Measurements from ENCODE around the gene FNDC3B. TPM values are rescaled to one million over a fixed set of nuclear protein-coding genes. Genes with fewer than 3 reads are reported as not detected.
"Not testable (repeated sequence)": the region's sequence is repeated elsewhere in the genome, so short reads cannot be mapped to it uniquely, and the experiment has no call there.

The FNDC3B gene
- total RNA-seq, 2 donors from 2014 or later: 57.6 to 69.3 TPM

GRCh38 chr3:172254542-172254941 lies 215.2 kb downstream of the FNDC3B start:
- no peaks in the 10 kb centered on the region for H3K9me3 ChIP-seq
- DNase-seq (ENCODE audit: low spot score): no peak
- no peaks in the 10 kb centered on the region for H3K27me3 ChIP-seq
- H3K4me3 ChIP-seq: no peak overlapping the region
- H3K36me3 ChIP-seq: peaks cover 13% of the 10 kb centered on the region
- no peak for TF ChIP-seq CTCF (IDR thresholded peaks at IDR 0.05)
- peaks cover 0 to 37% of the 10 kb centered on the region in 2 donors for H3K4me1 ChIP-seq
- H3K27ac ChIP-seq: peak overlapping the region in 1 of 2 donors; percentile 86

GRCh38 chr3:172255321-172255720 lies 215.9 kb downstream of the FNDC3B start:
- not testable (repeated sequence) for H3K27me3 ChIP-seq; H3K4me3 ChIP-seq; DNase-seq (ENCODE audit: low spot score); H3K9me3 ChIP-seq
- Histone ChIP-seq H3K4me1 (peaks cover 0 to 45% of the 10 kb centered on the region in 2 donors), H3K27ac (peak overlapping the region; percentile 71 to 86), H3K36me3 (peaks cover 13% of the 10 kb centered on the region)

- H3K27ac ChIP-seq: peak overlapping the region; percentile 71 to 86
- no peak for DNase-seq (ENCODE audit: low spot score)
- H3K4me3 ChIP-seq: no peak overlapping the region
- no peaks in the 10 kb centered on the region for H3K9me3 ChIP-seq
- peaks cover 12% of the 10 kb centered on the region for H3K36me3 ChIP-seq
- peaks cover 0 to 54% of the 10 kb centered on the region in 2 donors for H3K4me1 ChIP-seq
- H3K27me3 ChIP-seq: no peaks in the 10 kb centered on the region
- no peak for TF ChIP-seq CTCF (IDR thresholded peaks at IDR 0.05)
These were observed 216.8 kb downstream of the FNDC3B start for GRCh38 chr3:172256101-172256734.

- H3K4me3 ChIP-seq: no peak overlapping the region
- H3K27ac ChIP-seq: peak overlapping the region; percentile 66 to 86
- H3K36me3 ChIP-seq: peaks cover 5% of the 10 kb centered on the region
- no peaks in the 10 kb centered on the region for H3K27me3 ChIP-seq
- peaks cover 0 to 68% of the 10 kb centered on the region in 2 donors for H3K4me1 ChIP-seq
- DNase-seq (ENCODE audit: low spot score): no peak
- no peaks in the 10 kb centered on the region for H3K9me3 ChIP-seq
- no peak for TF ChIP-seq CTCF (IDR thresholded peaks at IDR 0.05)
These were observed 218.4 kb downstream of the FNDC3B start for GRCh38 chr3:172257648-172258400.

GRCh38 chr3:172258624-172259023 lies 219.2 kb downstream of the FNDC3B start:
- no peak for DNase-seq (ENCODE audit: low spot score)
- Histone ChIP-seq H3K4me1 (peaks cover 0 to 72% of the 10 kb centered on the region in 2 donors), H3K9me3 (no peaks in the 10 kb centered on the region), H3K36me3 (peaks cover 5% of the 10 kb centered on the region), H3K27ac (peak overlapping the region; percentile 66 to 86), H3K27me3 (no peaks in the 10 kb centered on the region), H3K4me3 (no peak overlapping the region)
- TF ChIP-seq CTCF (IDR thresholded peaks at IDR 0.05): no peak

GRCh38 chr3:172259111-172259541 lies 219.7 kb downstream of the FNDC3B start:
- no peak for TF ChIP-seq CTCF (IDR thresholded peaks at IDR 0.05)
- Histone ChIP-seq H3K9me3 (no peaks in the 10 kb centered on the region), H3K27me3 (no peaks in the 10 kb centered on the region), H3K36me3 (peaks cover 2% of the 10 kb centered on the region), H3K27ac (peak overlapping the region; percentile 66 to 86), H3K4me1 (peaks cover 0 to 72% of the 10 kb centered on the region in 2 donors), H3K4me3 (no peak overlapping the region)
- no peak for DNase-seq (ENCODE audit: low spot score)

Measured in right atrium auricular region (tissue), 2 donors.